Right atrium auricular region (tissue), 2 donors: ENCODE results near the gene SYNGR2. TPM values are rescaled to one million over a fixed set of nuclear protein-coding genes. Genes with fewer than 3 reads are reported as not detected.

Experiments used
- DNase-seq: peaks from one replicate; pipeline ENCODE4 v3.0.0-alpha.2; 2019; ENCODE audit warnings: low spot score
- H3K27ac ChIP-seq, 2 donors: fragments of 200-600 bp; sonication (generic); 1 replicate in 1 of 2; 2 replicates in 1 of 2; pipeline ENCODE4 v1.5.1; 2016 to 2019
- H3K27me3 ChIP-seq, 2 donors: fragments of 200-600 bp; sonication (generic); one replicate each; pipeline versions ENCODE4 v1.5.1 to v1.6.0; 2017 to 2019
- H3K36me3 ChIP-seq: fragments of 200-600 bp; sonication (generic); one replicate; pipeline ENCODE4 v1.5.1; 2016
- H3K4me1 ChIP-seq, 2 donors: fragments of 200-600 bp; sonication (generic); one replicate each; pipeline versions ENCODE4 v1.5.1 to v1.6.0; 2017 to 2019
- H3K4me3 ChIP-seq, 2 donors: fragments of 200-600 bp; sonication (generic); 1 replicate in 1 of 2; 2 replicates in 1 of 2; pipeline ENCODE4 v1.5.1; 2017 to 2019; ENCODE audit warnings: mild to moderate bottlenecking in 1 of 2, moderate library complexity in 1 of 2
- H3K9me3 ChIP-seq, 2 donors: fragments of 200-600 bp; sonication (generic); one replicate each; pipeline ENCODE4 v1.5.1; 2019
- CTCF ChIP-seq, 2 donors: fragments of 200-600 bp; sonication (generic); IDR thresholded peaks; one replicate each; pipeline ENCODE4 v1.5.1; 2019; ENCODE audit warnings: antibody characterized with exemption in 2 of 2
- total RNA-seq, 2 donors: library from RNA; depleted of rRNA; stranded (reverse); fragments of >200 nt; gene quantifications; one replicate each; pipeline ENCODE4 v1.1.0, GENCODE V29; 2016

SYNGR2 gene
- total RNA-seq, 2 donors from 2014 or later = 52.8 to 129 TPM

GRCh38 chr17:78219396-78220150, 51.2 kb downstream of the SYNGR2 start:
- Histone ChIP-seq H3K9me3 (no peaks in the 10 kb centered on the region), H3K27me3 (no peaks in the 10 kb centered on the region), H3K4me1 (peaks cover 0 to under 1% of the 10 kb centered on the region in 2 donors), H3K27ac (no peak overlapping the region), H3K36me3 (no peaks in the 10 kb centered on the region), H3K4me3 (no peak overlapping the region)
- TF ChIP-seq CTCF (IDR thresholded peaks at IDR 0.05) = no peak
- DNase-seq = no peak

Other genes starting within 250 kb of the SYNGR2 start
- 10 to 100 TPM in 1 of 2 donors, 1 to 10 TPM in 1; 8.7 to 13.0 TPM for gene TNRC6C, start 209.9 kb upstream of the SYNGR2 start, total RNA-seq
- 10 to 100 TPM in 1 of 2 donors, 1 to 10 TPM in 1; 7.5 to 41.3 TPM for gene TMC6, start 39.8 kb upstream of the SYNGR2 start, total RNA-seq
- 1 to 10 TPM; 1.0 to 2.6 TPM for gene TMC8, start 37.8 kb upstream of the SYNGR2 start, total RNA-seq
- not detected for gene C17orf99, start 22.2 kb upstream of the SYNGR2 start, total RNA-seq
- gene TK1, start 18.5 kb downstream of the SYNGR2 start, total RNA-seq = 1 to 10 TPM; 2.2 TPM
- gene AFMID, start 18.8 kb downstream of the SYNGR2 start, total RNA-seq = 10 to 100 TPM; 28.6 to 35.3 TPM
- gene BIRC5, start 45.7 kb downstream of the SYNGR2 start, total RNA-seq = 1 to 10 TPM in 1 of 2 donors, not detected in 1; 3.7 TPM
- not detected for gene TMEM235, start 63.0 kb downstream of the SYNGR2 start, total RNA-seq
- 10 to 100 TPM; 39.9 to 56.8 TPM for gene SOCS3, start 191.5 kb downstream of the SYNGR2 start, total RNA-seq
- gene PGS1, start 210.1 kb downstream of the SYNGR2 start, total RNA-seq = 10 to 100 TPM; 21.2 to 21.8 TPM